HUES48 (cell line): ENCODE results near the gene COPA.
A peak's percentile ranks its signal among the peaks of the same experiment; 100 is the strongest.

Source experiments
- H3K27ac ChIP-seq: one replicate; pipeline ENCODE4 v1.7.0; 2013; ENCODE audit warnings: low read depth, low read length, inconsistent platforms
- H3K27me3 ChIP-seq: 2 replicates; pipeline ENCODE4 v1.6.1; 2013; ENCODE audit warnings: mild to moderate bottlenecking, low read length; ENCODE audit not compliant: control insufficient read depth, insufficient read depth
- H3K36me3 ChIP-seq: 2 replicates; pipeline ENCODE4 v1.6.1; 2013; ENCODE audit warnings: low read length; ENCODE audit not compliant: control insufficient read depth, insufficient read depth
- H3K4me1 ChIP-seq: 2 replicates; pipeline ENCODE4 v1.6.1; 2013; ENCODE audit warnings: mild to moderate bottlenecking, low read length; ENCODE audit not compliant: control insufficient read depth, insufficient read depth
- H3K4me3 ChIP-seq: 2 replicates; pipeline ENCODE4 v1.5.1; 2013; ENCODE audit warnings: mild to moderate bottlenecking, low read depth, low read length
- H3K9ac ChIP-seq: 2 replicates; pipeline ENCODE4 v1.6.1; 2013; ENCODE audit warnings: mild to moderate bottlenecking, low read depth, low read length, moderate library complexity
- H3K9me3 ChIP-seq: 2 replicates; pipeline ENCODE4 v1.6.1; 2013; ENCODE audit warnings: low read length; ENCODE audit not compliant: control insufficient read depth, insufficient read depth

Gene COPA

DNA sequence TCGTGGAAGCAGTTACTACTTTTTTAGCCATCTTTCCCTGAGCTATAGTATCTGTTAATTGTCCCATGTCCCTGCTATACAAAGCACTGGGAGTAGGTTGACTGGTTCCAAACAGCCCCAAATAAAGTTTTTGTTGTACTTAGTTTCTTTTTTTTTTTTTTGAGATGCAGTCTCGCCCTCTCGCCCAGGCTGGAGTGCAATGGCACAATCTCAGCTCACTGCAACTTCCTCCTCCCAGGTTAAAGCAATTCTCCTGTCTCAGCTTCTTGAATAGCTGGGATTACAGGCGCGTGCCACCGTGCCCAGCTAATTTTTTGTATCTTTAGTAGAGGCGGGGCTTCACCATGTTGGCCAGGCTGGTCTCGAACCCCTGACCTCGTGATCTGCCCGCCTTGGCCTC, 3.4 kb upstream of the COPA start:
- peaks cover 6% of the 10 kb centered on the region; the same call in 1 of the 2 replicates for H3K4me1 ChIP-seq
- H3K9ac ChIP-seq, result no peak overlapping the region
- H3K27ac ChIP-seq, result no peak overlapping the region
- no peaks in the 10 kb centered on the region for H3K9me3 ChIP-seq
- no peaks in the 10 kb centered on the region for H3K27me3 ChIP-seq
- peaks cover 64% of the 10 kb centered on the region for H3K36me3 ChIP-seq
- H3K4me3 ChIP-seq, result no peak overlapping the region

- Histone ChIP-seq H3K9me3 (no peaks in the 10 kb centered on the region), H3K9ac (no peak overlapping the region), H3K27me3 (no peaks in the 10 kb centered on the region), H3K27ac (no peak overlapping the region), H3K4me3 (no peak overlapping the region), H3K4me1 (peaks cover 10% of the 10 kb centered on the region; the same call in 1 of the 2 replicates), H3K36me3 (peaks cover 54% of the 10 kb centered on the region)
These were observed 1.9 kb upstream of the COPA start for GRCh38 chr1:160344936-160345335.

GRCh38 chr1:160344241-160344640, 1.2 kb upstream of the COPA start:
- Histone ChIP-seq H3K36me3 (peaks cover 54% of the 10 kb centered on the region), H3K27me3 (no peaks in the 10 kb centered on the region), H3K9ac (0 out of 2 replicates have a peak overlapping the region, but pooled peaks have one; percentile 85), H3K9me3 (no peaks in the 10 kb centered on the region), H3K4me3 (peak overlapping the region; percentile 94), H3K4me1 (peaks cover 10% of the 10 kb centered on the region; the same call in 1 of the 2 replicates), H3K27ac (no peak overlapping the region)

- peaks cover 55% of the 10 kb centered on the region for H3K36me3 ChIP-seq
- H3K9me3 ChIP-seq, result no peaks in the 10 kb centered on the region
- H3K4me1 ChIP-seq, result peaks cover 10% of the 10 kb centered on the region; the same call in 1 of the 2 replicates
- H3K27ac ChIP-seq, result peak overlapping the region; percentile 68
- H3K4me3 ChIP-seq, result peak overlapping the region; percentile 94
- H3K9ac ChIP-seq, result peak overlapping the region; percentile 85
- no peaks in the 10 kb centered on the region for H3K27me3 ChIP-seq
These were observed 524 bp downstream of the COPA start for GRCh38 chr1:160342526-160342925.

DNA sequence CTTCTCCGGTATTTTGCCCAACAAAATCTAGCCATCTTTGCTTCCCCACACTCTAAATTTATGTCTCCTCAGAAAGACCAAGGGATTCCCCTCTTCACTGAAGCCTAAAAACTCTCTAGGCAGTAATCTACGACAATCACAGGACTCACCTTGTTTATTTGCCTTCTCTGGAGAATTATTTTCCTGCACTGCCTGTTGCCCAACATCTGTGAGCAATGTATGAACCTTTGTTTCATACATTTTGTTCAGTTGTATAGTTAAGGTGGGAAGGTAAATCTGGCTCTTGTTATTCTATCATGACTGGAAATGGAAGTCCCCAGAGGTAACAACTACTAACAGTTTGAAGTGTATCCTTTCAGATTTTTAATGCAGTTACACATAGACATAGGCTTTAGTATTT, 2.2 kb downstream of the COPA start:
- Histone ChIP-seq H3K27me3 (no peaks in the 10 kb centered on the region), H3K4me3 (peak overlapping the region; percentile 14; the same call in 1 of the 2 replicates), H3K9me3 (no peaks in the 10 kb centered on the region), H3K27ac (peak overlapping the region; percentile 67), H3K36me3 (peaks cover 52% of the 10 kb centered on the region), H3K9ac (no peak overlapping the region), H3K4me1 (peaks cover 10% of the 10 kb centered on the region; the same call in 1 of the 2 replicates)

GRCh38 chr1:160340146-160340545, 2.9 kb downstream of the COPA start:
- Histone ChIP-seq H3K9ac (no peak overlapping the region), H3K4me3 (no peak overlapping the region), H3K36me3 (peaks cover 51% of the 10 kb centered on the region), H3K9me3 (no peaks in the 10 kb centered on the region), H3K4me1 (peaks cover 10% of the 10 kb centered on the region; the same call in 1 of the 2 replicates), H3K27me3 (no peaks in the 10 kb centered on the region), H3K27ac (peak overlapping the region; percentile 67)

DNA sequence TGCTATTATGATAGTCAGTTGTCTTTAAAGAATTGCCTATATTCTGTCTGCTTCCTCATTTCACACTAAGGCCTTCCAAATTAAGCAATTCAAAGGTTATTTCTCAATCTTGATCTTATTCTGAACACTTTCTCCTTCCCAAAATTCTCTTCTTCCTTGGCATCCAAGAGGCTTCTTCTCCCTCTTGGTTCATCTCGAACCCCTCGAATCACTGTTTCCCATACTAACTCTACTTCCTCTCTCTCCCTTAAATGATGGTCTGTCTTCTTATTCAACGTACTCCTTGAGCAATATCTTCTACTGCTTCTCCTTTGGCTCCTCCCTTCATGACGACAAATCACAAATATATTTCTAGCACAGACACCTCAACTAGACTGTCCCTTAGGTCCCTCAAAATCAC, 4.5 kb downstream of the COPA start:
- Histone ChIP-seq H3K9me3 (no peaks in the 10 kb centered on the region), H3K4me3 (no peak overlapping the region), H3K9ac (no peak overlapping the region), H3K36me3 (peaks cover 60% of the 10 kb centered on the region), H3K4me1 (peaks cover 10% of the 10 kb centered on the region; the same call in 1 of the 2 replicates), H3K27ac (no peak overlapping the region), H3K27me3 (no peaks in the 10 kb centered on the region)

DNA sequence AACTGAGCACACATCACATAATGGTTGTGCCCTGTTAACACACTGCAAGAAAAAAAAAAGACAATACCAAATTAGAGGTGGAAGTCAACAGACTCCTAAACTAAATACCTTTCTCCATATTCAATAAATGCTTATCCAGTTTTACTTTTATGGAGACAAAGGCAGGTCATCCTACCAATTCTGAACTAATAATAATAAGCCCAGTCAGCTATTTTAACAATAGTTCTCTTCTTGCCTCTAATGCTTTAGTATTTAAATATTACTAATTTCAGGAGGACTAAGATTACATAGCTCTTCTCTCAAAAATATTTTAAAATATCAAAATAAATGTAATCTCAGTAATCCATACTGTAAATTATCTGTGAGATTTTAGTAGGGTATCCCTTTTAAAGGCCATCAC, 10.5 kb downstream of the COPA start:
- H3K36me3 ChIP-seq, result peaks cover 91% of the 10 kb centered on the region
- H3K9me3 ChIP-seq, result no peaks in the 10 kb centered on the region
- no peak overlapping the region for H3K27ac ChIP-seq
- H3K27me3 ChIP-seq, result no peaks in the 10 kb centered on the region
- no peak overlapping the region for H3K4me3 ChIP-seq
- no peaks in the 10 kb centered on the region for H3K4me1 ChIP-seq
- H3K9ac ChIP-seq, result no peak overlapping the region

GRCh38 chr1:160330119-160330518, 12.9 kb downstream of the COPA start:
- Histone ChIP-seq H3K36me3 (peaks cover 97% of the 10 kb centered on the region), H3K4me3 (no peak overlapping the region), H3K4me1 (no peaks in the 10 kb centered on the region), H3K9ac (no peak overlapping the region), H3K27ac (no peak overlapping the region), H3K9me3 (no peaks in the 10 kb centered on the region), H3K27me3 (no peaks in the 10 kb centered on the region)

DNA sequence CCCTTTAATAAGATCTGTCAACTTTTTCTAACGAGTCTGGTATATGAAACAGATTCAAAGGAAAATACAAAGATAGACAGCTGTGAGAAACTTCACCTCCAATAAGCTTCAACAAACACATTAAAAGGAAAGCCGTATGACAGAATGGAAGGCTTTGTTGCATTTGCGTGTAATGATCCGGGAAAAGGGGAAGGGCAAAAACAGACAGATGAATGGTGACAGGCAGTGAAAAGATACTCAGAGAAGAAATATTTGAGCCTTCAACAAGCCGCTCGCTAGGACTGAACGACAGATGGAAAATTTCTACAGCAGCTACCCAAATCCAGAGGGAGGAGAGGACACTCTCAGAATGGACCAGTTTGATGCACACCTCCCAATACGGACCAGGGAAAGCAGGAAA, 14.9 kb downstream of the COPA start:
- no peak overlapping the region for H3K9ac ChIP-seq
- H3K4me1 ChIP-seq, result no peaks in the 10 kb centered on the region

DNA sequence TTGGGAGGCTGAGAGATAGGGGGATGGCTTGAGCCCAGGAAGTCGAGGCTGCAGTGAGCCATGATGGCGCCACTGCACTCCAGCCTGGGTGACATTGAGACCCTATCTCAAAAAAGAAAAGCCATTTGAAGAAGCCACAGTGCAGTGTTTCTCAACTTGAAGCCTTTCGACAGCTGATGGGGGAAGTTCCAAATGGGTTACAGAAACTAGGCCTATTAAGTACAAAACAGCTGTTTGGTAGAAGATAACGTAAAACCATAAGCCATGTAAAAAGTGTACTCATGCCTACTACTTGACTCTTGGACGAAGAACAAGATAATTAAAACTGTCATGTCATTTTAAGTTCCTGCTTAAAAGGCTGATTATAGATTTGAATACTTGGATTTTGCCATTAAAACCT, 16.6 kb downstream of the COPA start:
- Histone ChIP-seq H3K9me3 (no peaks in the 10 kb centered on the region), H3K36me3 (peaks cover 94% of the 10 kb centered on the region), H3K4me1 (no peaks in the 10 kb centered on the region), H3K27ac (no peak overlapping the region), H3K27me3 (no peaks in the 10 kb centered on the region), H3K4me3 (no peak overlapping the region), H3K9ac (no peak overlapping the region)

More for the DNA sequence above, 14.9 kb downstream of the COPA start:
- H3K9me3 ChIP-seq, result no peaks in the 10 kb centered on the region
- H3K36me3 ChIP-seq, result peaks cover 95% of the 10 kb centered on the region
- H3K4me3 ChIP-seq, result no peak overlapping the region
- H3K27me3 ChIP-seq, result no peaks in the 10 kb centered on the region
- no peak overlapping the region for H3K27ac ChIP-seq
